HepG2 (cell line): ENCODE measurements around the gene SIGLECL1.

Source experiments
- NFYB ChIP-seq: sonication (generic); formaldehyde crosslinking; IDR thresholded peaks from 2 replicates; pipeline ENCODE4 v1.4.0; 2020; ENCODE audit warnings: missing genetic modification reagents
- ZNF460 ChIP-seq: sonication (generic); formaldehyde crosslinking; IDR thresholded peaks from 2 replicates; pipeline ENCODE4 v1.5.1; 2020; ENCODE audit warnings: missing genetic modification reagents, mild to moderate bottlenecking, borderline replicate concordance
- ZNF549 ChIP-seq: sonication (generic); formaldehyde crosslinking; IDR thresholded peaks from 2 replicates; pipeline ENCODE4 v1.5.0; 2020; ENCODE audit warnings: missing genetic modification reagents
- ZNF780A ChIP-seq: sonication (generic); formaldehyde crosslinking; IDR thresholded peaks from 2 replicates; pipeline ENCODE4 v1.8.0; 2022; ENCODE audit warnings: mild to moderate bottlenecking, missing genetic modification reagents, moderate library complexity
- ZSCAN5A ChIP-seq: sonication (generic); formaldehyde crosslinking; IDR thresholded peaks from 2 replicates; pipeline ENCODE4 v1.8.0; 2022; ENCODE audit warnings: mild to moderate bottlenecking, missing genetic modification reagents, borderline replicate concordance
- TF ChIP-seq, protein P1 (sequence below): sonication (generic); formaldehyde crosslinking; IDR thresholded peaks from 2 replicates; pipeline ENCODE4 v1.5.0; 2020; ENCODE audit warnings: mild to moderate bottlenecking, missing genetic modification reagents, moderate library complexity

DNA sequence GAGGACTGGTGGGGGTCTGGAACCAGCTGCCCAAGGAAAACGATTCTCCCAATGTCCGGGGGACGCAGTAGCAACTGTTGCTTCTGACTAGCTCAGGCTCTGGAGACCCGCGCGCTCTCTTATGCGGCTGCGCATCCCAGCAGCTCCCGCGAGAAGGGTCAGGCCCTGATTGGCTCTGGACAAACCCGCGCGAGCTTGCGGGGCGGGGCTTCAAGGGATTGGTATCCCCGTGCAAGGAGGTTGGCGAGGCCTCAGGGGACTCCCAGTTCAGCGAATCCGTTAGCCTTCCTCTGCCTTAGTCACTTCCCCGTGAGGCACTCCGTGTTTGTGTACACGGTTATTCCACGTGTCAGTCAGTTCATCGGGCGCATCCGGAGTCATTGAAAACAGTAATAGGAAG lies 20.2 kb downstream of the SIGLECL1 start:
- no peak for TF ChIP-seq ZNF460 (CRISPR knock-in tag)
- TF ChIP-seq, protein P1, sequence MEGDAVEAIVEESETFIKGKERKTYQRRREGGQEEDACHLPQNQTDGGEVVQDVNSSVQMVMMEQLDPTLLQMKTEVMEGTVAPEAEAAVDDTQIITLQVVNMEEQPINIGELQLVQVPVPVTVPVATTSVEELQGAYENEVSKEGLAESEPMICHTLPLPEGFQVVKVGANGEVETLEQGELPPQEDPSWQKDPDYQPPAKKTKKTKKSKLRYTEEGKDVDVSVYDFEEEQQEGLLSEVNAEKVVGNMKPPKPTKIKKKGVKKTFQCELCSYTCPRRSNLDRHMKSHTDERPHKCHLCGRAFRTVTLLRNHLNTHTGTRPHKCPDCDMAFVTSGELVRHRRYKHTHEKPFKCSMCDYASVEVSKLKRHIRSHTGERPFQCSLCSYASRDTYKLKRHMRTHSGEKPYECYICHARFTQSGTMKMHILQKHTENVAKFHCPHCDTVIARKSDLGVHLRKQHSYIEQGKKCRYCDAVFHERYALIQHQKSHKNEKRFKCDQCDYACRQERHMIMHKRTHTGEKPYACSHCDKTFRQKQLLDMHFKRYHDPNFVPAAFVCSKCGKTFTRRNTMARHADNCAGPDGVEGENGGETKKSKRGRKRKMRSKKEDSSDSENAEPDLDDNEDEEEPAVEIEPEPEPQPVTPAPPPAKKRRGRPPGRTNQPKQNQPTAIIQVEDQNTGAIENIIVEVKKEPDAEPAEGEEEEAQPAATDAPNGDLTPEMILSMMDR (CRISPR knock-in tag), result no peak
- no peak for TF ChIP-seq NFYB
- no peak for TF ChIP-seq ZNF549
- no peak for TF ChIP-seq ZSCAN5A
- TF ChIP-seq ZNF780A (CRISPR knock-in tag), result no peak
